Gastrocnemius medialis (tissue), 4 donors: ENCODE results near the gene IGF2BP2. TPM values are rescaled to one million over a fixed set of nuclear protein-coding genes. Genes with fewer than 3 reads are reported as not detected.

ENCODE experiments used
- ATAC-seq, 2 donors: fragments of 150-250 bp; one replicate each; pipeline ENCODE4 v1.9.1; 2016
- DNase-seq, 2 donors: peaks; one replicate each; pipeline ENCODE4 v3.0.0-alpha.2; 2019
- H3K27ac ChIP-seq, 4 donors: fragments of 200-600 bp; sonication (generic); 1 replicate in 1 of 4; 2 replicates in 3 of 4; pipeline ENCODE4 v1.5.1; 2016 to 2018; ENCODE audit warnings: mild to moderate bottlenecking in 2 of 4, moderate library complexity in 1 of 4
- H3K27me3 ChIP-seq, 3 donors: fragments of 200-600 bp; sonication (generic) in 2 of 3; 1 replicate in 1 of 3; 2 replicates in 2 of 3; pipeline versions ENCODE4 v1.5.1 to v1.6.0; 2016 to 2019; ENCODE audit warnings: mild to moderate bottlenecking in 1 of 3, moderate library complexity in 1 of 3
- H3K36me3 ChIP-seq, 2 donors: fragments of 200-600 bp; sonication (generic) in 1 of 2; one replicate each; pipeline ENCODE4 v1.5.1; 2017 to 2018
- H3K4me1 ChIP-seq, 2 donors: fragments of 200-600 bp; sonication (generic) in 1 of 2; one replicate each; pipeline ENCODE4 v1.5.1; 2016 to 2017; ENCODE audit warnings: mild to moderate bottlenecking in 2 of 2
- H3K4me3 ChIP-seq, 4 donors: fragments of 200-600 bp; sonication (generic) in 3 of 4; 1 replicate in 1 of 4; 2 replicates in 3 of 4; pipeline ENCODE4 v1.5.1; 2016 to 2019; ENCODE audit warnings: mild to moderate bottlenecking in 2 of 4
- H3K9me3 ChIP-seq, 3 donors: fragments of 200-600 bp; sonication (generic) in 2 of 3; 1 replicate in 1 of 3; 2 replicates in 2 of 3; pipeline ENCODE4 v1.5.1; 2016 to 2019
- POLR2A ChIP-seq, 2 donors: fragments of 450-650 bp; IDR thresholded peaks; one replicate each; pipeline ENCODE4 v1.6.1; 2017; ENCODE audit warnings: antibody characterized with exemption in 2 of 2, mild to moderate bottlenecking in 2 of 2, moderate library complexity in 2 of 2
- in situ Hi-C, 4 donors: fragments of 200-750 bp; cut with MboI; loops; one replicate each; pipeline versions ENCODE4 v1.15.0 to v1.8.0; 2017; ENCODE audit warnings: low sequenced_read_pairs in 4 of 4
- intact Hi-C: fragments of 100-400 bp; cut with DNase I; formaldehyde crosslinking; loops from one replicate; pipeline ENCODE4 v1.15.1; 2023; ENCODE audit warnings: low total_unique reads
- total RNA-seq, 4 donors: library from RNA; depleted of rRNA; stranded (reverse); fragments of >200 nt; gene quantifications; one replicate each; pipeline versions ENCODE4 v1.1.0 to v1.2.3, GENCODE V29; 2016
- TF ChIP-seq, protein P1 (sequence below), 5 experiments: fragments of 450-650 bp in 3 of 5; fragments of 200-600 bp in 2 of 5; sonication (generic) in 2 of 5; IDR thresholded peaks in 4 of 5; conservative IDR thresholded peaks in 1 of 5; 1 replicate in 4 of 5; 2 replicates in 1 of 5; pipeline ENCODE4 v1.5.1; 2016 to 2019; ENCODE audit warnings: antibody characterized with exemption in 5 of 5, mild to moderate bottlenecking in 3 of 5, moderate library complexity in 3 of 5

Gene IGF2BP2
- total RNA-seq, 4 donors from 2014 or later = 0.97 to 6.3 (median 1.7) TPM

DNA sequence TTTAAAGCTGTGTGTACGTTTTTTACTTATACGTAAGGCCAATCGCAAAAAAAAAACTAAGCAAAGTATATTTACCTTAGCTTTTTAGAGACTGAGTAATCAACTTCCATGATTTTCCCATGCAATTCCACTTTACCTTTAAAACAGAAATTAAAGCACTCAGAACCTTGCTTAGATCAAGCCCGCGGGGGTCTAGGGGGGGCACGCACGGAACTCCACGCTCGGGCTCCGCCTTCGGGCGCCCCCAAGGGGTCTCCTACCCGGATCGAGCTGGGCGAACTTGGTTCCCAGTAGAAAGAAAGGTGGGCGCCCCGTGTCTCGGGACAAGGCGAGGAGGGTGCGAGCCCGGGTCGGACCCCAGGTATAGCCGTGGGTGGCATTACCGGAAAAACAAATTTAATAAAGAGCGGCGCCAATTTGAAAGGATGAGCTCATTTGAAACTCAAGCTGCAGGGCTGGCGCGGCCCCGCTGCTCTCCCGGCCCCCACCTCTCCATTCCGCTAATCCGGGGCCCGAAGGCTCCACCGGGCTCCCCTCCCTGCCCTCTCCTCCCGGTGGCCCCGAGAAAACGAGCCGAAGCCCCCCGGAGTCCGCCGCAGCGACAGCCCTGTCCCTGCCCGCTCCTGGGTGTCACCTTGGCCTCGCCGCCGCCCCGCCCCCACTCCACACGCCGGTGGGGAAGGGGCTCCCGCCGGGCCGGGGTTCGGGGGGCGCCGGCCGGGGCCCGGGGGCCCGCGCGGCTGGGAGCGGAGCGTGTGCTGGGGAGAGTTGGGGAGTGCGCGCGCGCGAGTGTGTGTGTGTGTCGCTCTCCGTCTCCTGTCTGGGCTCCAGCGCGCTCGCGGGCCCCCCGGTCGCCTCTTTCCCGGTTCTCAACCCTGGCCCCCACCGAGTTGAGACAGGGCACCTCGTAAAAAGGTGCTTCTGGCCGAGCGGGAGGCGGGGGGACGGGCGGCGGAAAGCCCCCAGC lies 1.5 kb downstream of the IGF2BP2 start:
- ATAC-seq = no peak
- Histone ChIP-seq H3K4me3 (peak overlapping the region; percentile 52 to 60 (median 57)), H3K9me3 (no peaks in the 10 kb centered on the region), H3K27ac (peak overlapping the region; percentile 11 to 53 (median 46)), H3K27me3 (peaks cover 68 to 84% (median 73%) of the 10 kb centered on the region in 3 donors), H3K36me3 (no peaks in the 10 kb centered on the region), H3K4me1 (peaks cover 10 to 22% of the 10 kb centered on the region in 2 donors)
- in situ Hi-C loops (no loop called here), intact Hi-C loops (no loop called here)
- DNase-seq = no peak
- no peak for TF ChIP-seq POLR2A (IDR thresholded peaks at IDR 0.05)
- TF ChIP-seq, protein P1, sequence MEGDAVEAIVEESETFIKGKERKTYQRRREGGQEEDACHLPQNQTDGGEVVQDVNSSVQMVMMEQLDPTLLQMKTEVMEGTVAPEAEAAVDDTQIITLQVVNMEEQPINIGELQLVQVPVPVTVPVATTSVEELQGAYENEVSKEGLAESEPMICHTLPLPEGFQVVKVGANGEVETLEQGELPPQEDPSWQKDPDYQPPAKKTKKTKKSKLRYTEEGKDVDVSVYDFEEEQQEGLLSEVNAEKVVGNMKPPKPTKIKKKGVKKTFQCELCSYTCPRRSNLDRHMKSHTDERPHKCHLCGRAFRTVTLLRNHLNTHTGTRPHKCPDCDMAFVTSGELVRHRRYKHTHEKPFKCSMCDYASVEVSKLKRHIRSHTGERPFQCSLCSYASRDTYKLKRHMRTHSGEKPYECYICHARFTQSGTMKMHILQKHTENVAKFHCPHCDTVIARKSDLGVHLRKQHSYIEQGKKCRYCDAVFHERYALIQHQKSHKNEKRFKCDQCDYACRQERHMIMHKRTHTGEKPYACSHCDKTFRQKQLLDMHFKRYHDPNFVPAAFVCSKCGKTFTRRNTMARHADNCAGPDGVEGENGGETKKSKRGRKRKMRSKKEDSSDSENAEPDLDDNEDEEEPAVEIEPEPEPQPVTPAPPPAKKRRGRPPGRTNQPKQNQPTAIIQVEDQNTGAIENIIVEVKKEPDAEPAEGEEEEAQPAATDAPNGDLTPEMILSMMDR (IDR thresholded peaks at IDR 0.05 in 4 of 5, conservative IDR thresholded peaks at IDR 0.05 in 1 of 5) = no peak

DNA sequence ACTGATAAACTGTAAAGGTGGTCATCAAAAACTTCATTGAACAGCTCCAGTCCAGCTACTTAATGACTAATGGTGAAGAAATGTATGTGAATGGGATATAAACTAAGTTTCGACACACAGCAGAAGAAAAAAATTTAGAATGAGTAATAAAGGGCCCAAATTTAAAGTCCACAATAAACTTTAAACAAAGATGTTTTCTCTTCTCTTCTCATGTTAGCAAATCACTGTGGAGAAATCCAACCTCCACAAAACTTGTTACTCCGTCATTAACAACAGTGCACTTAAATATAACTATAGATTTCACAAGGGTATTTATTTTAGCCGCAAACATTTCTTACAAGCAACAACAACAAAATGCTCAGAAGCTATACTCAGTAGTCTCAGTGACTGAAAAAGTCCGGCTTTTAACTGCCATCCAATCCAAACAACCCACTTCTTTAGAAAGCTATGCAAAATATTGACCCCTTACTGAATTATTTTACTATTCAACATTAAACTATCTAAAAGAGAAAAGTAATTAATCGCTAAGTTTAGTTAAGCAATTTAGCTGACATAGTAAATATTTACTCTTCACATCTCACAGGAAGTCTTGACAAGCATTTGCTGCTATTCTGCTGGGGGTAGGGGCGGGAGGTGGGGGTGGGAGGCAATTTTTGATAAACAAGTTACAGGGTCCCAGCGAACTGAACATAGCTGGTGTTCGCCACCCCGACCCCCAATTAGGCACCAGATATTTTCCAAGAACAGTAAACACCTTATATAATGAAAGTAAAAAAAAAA lies 2.4 kb downstream of the IGF2BP2 start:
- ATAC-seq (no peak), DNase-seq (no peak)
- Histone ChIP-seq H3K36me3 (no peaks in the 10 kb centered on the region), H3K27me3 (peaks cover 70 to 78% (median 71%) of the 10 kb centered on the region in 3 donors), H3K4me1 (peaks cover 10 to 22% of the 10 kb centered on the region in 2 donors), H3K27ac (no peak overlapping the region), H3K9me3 (no peaks in the 10 kb centered on the region), H3K4me3 (peak overlapping the region; percentile 52 to 60 (median 57))
- in situ Hi-C loops = no loop called here
- TF ChIP-seq POLR2A (IDR thresholded peaks at IDR 0.05) = no peak
- TF ChIP-seq, protein P1 (IDR thresholded peaks at IDR 0.05 in 4 of 5, conservative IDR thresholded peaks at IDR 0.05 in 1 of 5) = no peak
- intact Hi-C loops = no loop called here

DNA sequence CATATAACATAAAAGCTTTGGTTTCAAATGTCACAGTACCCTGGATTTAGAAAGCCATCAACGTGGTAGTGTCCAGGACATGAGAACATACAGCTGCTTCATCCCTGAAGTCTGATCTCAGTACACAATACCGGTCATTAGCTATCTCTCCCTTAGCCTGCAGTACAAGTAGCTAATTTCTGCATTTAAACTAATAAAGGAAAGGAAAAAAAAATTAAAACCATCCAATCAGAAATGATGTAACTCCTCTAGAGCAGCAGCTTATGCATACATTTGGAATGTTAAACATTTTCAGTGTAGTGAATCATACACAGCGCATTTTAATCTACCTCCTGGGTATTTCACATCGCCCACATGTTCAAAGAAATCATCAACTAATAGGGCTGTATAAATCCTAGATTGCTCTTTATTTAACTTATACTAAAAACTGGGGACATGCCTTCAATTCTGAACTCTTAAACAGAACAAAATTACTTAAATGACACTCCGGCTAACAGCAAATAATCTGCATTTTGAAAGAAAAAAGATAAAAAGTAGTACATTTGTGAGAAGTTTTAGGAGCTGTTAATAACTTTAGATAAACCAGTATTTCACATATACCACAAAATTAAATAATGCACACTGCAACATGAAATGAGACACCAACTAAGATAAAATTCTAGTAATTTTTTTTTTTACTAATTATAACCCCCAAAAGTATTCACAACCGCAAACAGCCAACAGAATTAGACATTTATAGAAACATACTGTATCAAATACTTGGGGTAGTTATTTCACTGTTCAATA lies 3.7 kb downstream of the IGF2BP2 start:
- in situ Hi-C loops = no loop called here
- ATAC-seq (no peak), DNase-seq (no peak)
- no peak overlapping the region for H3K4me3 ChIP-seq
- TF ChIP-seq, protein P1 (IDR thresholded peaks at IDR 0.05 in 4 of 5, conservative IDR thresholded peaks at IDR 0.05 in 1 of 5) = no peak
- TF ChIP-seq POLR2A (IDR thresholded peaks at IDR 0.05) = no peak
- H3K4me1 ChIP-seq = peaks cover 10 to 22% of the 10 kb centered on the region in 2 donors
- no peaks in the 10 kb centered on the region for H3K36me3 ChIP-seq
- no peak overlapping the region for H3K27ac ChIP-seq
- H3K9me3 ChIP-seq = no peaks in the 10 kb centered on the region
- intact Hi-C loops = no loop called here
- H3K27me3 ChIP-seq = peaks cover 64 to 68% (median 66%) of the 10 kb centered on the region in 3 donors

DNA sequence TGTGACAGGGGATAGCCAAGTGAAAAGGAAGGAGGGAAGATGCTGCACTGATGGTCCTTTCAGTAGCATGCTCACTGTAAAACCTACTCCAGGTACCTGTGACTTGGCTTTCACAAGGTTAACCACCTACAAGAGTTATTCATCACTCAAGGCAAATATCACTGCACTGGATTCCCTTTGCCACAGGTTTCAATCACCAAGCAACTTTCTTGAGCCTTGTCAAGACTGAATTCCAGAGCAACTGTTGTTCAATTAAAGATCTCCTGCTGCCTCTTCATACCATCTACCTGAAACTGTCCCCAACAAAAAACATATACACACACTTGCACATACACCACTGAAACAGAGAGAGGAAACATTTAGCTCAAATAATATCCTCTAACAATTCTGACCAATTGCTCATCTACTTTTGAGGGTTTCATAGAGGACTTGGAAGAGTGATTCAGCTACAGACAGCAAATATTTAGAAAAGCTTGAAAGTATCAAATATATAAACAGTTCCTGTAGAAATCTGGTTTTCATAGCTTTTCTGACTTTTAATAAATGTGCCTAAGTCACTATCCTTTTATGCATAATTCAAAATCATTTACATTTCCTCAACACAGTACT lies 6.5 kb downstream of the IGF2BP2 start:
- DNase-seq (no peak), ATAC-seq (no peak)
- TF ChIP-seq, protein P1 (IDR thresholded peaks at IDR 0.05 in 4 of 5, conservative IDR thresholded peaks at IDR 0.05 in 1 of 5) = no peak
- no peak for TF ChIP-seq POLR2A (IDR thresholded peaks at IDR 0.05)
- intact Hi-C loops (no loop called here), in situ Hi-C loops (no loop called here)
- no peak overlapping the region for H3K27ac ChIP-seq
- H3K27me3 ChIP-seq = peaks cover 44 to 47% (median 46%) of the 10 kb centered on the region in 3 donors
- no peak overlapping the region for H3K4me3 ChIP-seq
- H3K36me3 ChIP-seq = no peaks in the 10 kb centered on the region
- no peaks in the 10 kb centered on the region for H3K9me3 ChIP-seq
- H3K4me1 ChIP-seq = peaks cover 9 to 12% of the 10 kb centered on the region in 2 donors
